ENCODE measurements around the gene UBASH3B.

The UBASH3B gene

GRCh38 chr11:122737951-122738693, 82.6 kb downstream of the UBASH3B start:
- DNase-seq, result no peak

DNA sequence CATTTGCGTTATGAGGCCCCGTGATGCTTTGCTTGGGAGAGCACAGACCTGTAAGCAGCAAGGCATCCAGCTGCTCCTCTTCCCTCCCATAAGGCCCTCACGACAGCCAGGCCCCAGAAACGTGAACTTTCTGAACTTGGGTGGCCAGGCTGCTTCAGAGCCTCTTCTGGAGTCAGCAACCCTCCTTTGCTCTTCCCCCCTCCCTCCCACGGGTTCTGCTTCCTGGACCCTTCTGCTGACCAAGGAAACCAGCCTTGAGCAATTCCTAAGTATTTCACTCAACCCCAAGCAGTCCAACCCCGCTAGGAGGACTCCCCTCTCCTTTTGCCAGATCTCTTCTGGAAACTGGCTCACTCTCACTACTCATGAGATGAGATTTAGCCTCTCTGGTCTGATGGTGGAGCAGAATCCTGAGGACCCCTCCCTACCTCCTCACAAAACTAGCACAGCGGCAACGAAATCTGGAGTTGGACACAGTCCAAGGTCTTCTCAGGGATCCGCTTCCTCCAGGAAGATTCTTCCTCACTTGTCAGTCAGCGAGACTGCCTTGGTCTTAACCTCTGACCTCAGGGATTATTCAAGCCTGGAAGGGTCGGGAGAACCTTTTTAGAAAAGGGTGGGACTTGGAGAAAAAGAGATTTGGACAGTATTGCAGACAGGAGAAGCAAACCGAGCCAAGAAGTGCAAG, 86.2 kb downstream of the UBASH3B start:
- DNase-seq, result no peak

GRCh38 chr11:122742301-122743018, 86.9 kb downstream of the UBASH3B start:
- no peak for DNase-seq

DNA sequence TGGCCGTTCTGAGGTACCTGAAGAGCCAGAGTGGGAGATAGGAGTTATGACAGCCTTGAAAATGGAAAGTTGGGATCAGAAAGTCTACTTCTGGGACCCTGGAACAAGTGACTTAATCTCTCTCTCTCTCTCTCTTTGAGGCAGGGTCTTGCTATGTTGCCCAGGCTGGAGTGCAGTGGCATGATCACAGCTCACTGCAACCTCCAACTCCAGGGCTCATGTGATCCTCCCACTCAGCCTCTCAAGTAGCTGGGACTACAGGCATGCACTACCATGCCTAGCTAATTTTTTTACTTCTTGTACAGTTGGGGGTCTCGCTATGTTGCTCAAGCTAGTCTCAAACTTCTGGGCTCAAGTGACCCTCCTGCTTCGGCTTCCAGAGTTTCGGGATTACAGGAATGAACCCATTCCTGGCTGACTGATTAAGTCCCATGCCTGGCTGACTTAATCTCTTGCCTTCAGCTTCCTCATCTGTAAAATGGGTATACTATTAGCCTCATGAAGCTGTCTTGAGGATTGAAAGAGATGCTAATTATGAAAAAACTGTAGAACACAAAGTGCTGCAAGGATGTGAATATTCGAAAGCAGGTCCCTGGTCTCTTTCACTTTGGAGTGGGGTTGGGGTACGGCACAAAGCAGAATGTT, 87.7 kb downstream of the UBASH3B start:
- no peak for DNase-seq

DNA sequence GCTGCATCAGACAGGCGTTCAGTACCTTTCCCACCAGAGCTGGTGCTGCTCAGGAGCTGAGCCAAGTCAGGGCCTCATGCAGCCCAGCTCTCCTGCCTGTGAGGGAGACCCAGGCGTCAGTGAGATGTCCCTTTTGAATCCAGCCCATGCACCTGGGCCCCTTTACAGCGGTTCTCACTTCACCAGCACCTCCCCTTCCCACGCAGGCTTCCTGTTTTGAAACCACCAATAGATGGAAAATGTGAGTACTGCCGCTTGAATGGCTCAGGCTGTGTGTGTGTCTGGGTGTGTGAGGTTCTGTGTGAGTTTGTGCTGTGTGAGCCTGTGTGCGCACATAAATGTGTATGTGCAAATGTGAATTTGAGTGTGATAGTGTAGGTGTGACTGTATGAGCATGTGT, 88.4 kb downstream of the UBASH3B start:
- no peak for DNase-seq

- DNase-seq, result no peak
Measured at GRCh38 chr11:122744357-122744756, 88.8 kb downstream of the UBASH3B start.

DNA sequence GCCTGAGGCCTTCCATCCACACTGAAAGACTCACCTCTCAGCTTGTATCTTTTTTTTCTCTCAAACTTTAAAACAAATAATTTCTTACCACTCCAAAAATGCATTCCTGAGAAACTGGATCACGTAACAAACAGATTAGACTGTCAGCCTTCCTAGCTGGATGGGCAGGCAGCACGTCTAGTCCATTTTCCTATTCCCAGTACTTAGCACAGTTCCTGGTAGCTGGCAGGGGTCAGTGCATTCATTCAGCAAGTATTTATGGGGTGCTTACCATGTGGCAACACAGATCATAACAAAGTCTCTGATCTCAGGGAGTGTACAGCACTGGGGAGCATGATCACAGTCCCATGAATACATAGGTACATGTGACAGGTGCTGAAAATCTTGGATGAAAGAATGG, 89.6 kb downstream of the UBASH3B start:
- DNase-seq, result no peak

DNA sequence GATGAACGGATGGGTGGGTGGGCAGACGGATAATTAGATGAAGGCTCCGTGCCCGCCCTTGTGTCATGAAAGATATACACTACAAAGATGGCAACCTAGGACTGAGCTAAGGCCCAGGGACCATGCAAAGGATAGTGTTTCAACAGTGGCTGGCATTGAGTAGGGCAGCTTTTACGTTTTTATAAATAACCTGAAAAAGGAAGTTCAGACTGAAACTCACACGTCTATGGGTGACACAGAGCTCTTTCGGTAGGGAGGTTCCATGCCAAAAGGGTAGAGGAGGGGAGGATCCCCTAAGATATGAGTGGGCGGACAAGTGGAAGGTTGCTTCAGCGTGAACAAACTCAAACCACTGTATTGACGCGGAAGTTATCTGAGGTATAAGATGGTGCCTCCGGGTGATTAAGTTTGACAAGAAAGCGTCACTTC, 90.5 kb downstream of the UBASH3B start:
- no peak for DNase-seq

DNA sequence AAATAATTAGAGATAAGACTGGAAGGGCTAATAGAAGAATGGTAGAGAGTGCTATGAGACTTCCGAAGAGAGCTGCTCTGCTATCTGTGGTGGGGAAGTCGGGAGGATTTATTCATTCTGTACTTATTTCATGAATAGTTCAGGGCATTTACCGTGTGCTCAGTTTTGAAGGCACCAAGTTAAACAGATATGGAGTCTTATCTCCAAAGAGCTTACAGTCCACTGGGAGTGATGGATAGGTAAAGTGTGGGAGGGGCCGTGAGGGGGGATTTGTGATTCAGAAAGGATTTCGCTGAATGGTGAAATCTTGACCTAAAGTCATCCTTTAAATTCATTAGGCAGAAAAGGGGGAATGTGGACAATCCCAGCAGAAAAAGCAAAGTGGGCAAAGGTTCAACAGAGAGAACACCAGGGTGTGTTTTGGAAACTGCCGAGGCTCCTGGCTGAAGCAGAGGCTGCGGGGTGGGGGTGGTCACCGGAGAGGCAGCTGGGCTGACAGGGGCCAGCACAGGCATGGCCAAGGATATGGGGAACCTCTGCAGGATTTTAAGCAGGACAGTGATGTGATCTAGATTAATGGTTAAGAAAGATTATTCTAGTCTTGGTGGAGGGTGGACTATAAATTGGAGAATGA, 91.2 kb downstream of the UBASH3B start:
- DNase-seq, result no peak

DNA sequence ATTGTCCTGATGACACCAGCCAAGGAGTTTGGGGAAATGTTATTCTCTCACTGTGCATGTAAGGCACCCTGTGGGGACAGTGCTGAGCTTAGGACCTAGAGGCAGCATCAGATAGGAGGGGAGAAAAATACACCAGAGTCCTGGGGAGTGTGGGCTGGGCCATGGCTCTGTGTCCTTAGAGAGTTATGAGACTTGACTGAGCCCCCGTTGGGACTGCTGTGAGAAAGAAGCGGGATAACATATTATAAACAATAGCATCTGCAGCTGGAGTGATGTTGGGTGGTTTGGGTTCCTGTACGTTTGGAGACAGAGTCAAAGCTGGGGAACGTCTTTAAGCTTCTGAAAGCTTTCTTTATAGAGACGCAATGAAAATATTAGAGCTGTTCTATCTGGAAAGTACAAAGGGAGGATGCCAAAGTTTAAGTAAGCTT, 91.8 kb downstream of the UBASH3B start:
- no peak for DNase-seq

- no peak for DNase-seq
Measured at GRCh38 chr11:122749005-122749687, 93.6 kb downstream of the UBASH3B start.

- no peak for DNase-seq
Measured at GRCh38 chr11:122750049-122750448, 94.5 kb downstream of the UBASH3B start.

GRCh38 chr11:122751292-122752070, 96.0 kb downstream of the UBASH3B start:
- DNase-seq, result peak; percentile 76

DNA sequence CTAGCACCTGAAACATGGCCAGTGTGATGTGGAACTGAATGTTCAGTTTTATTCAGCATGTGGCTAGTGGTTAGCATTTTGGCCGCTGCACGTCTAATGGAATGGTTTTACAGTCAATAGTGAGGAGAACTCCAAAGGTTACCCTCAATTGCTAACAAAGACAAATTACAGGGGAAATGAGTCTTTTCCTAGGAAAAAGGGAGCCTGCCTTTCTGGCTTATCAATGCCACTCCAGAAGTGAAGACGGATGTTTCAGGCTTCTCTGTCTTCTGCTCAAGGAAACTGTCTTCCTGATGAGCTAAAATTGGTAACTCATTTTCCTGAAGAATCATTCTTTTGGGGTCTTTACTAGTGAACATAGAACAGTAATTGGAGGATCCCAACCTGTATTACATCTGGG, 98.5 kb downstream of the UBASH3B start:
- DNase-seq, result no peak

DNA sequence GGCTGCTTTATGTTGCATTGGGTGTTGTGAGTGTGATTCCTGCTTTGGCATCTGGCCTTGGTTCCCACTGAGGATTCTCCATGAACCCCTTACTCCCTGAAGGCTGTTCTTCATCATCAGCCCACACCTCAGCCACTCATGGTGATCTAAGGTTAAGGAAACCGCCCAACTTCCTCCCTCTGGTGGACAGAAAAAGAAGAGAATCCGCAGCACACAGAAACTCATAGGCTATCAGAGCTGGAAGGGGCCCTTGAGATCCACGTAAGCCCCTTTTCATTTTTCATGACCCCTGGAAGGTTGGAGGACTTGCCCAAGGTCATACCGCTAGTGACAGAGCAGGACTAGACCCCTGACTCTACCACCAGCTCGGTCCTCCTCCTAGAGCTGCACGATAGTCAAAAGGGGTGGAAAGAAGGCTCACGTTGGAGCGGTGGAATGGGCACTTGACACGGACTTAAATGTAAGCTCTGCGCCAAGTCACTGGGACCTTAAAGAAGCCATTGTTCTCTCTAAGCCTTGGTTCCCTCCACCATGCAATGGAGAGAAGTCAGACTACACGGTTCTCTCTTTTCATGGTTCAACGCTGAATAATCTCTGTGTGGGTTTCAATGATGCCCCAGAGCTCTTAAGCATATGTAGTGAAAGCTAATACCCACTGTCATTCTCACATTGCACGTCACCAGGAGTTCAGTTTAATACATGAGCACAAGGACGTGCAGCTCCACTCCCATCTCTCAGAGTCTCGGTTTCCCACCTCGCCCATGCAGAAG, 99.2 kb downstream of the UBASH3B start:
- DNase-seq, result no peak

DNA sequence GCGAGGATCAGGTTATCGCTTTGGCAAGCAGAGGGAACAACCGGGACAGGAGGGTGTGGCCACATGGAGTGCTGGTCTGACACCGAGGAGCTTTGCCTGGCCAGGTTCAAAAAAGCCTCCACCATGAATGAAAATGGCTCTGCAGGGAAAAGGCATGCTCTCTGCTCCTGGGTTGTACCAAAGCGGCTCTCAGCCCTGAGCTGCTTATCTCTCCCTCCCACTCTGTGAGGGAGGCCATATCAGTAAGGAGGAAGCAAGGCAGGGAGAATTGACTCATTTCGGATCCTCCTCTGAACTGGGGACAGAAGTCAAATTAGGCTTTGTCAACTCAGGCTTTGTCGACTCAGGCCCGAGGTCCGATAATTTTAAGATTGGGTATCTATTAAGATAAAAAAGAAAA, 99.9 kb downstream of the UBASH3B start:
- DNase-seq, result no peak

GRCh38 chr11:122755941-122756340, 100.4 kb downstream of the UBASH3B start:
- no peak for DNase-seq

- DNase-seq, result no peak
Measured at GRCh38 chr11:122756417-122756816, 100.9 kb downstream of the UBASH3B start.

GRCh38 chr11:122757201-122757600, 101.7 kb downstream of the UBASH3B start:
- DNase-seq, result no peak

- DNase-seq, result peak; percentile 54
Measured at GRCh38 chr11:122758339-122758738, 102.8 kb downstream of the UBASH3B start.

- DNase-seq, result peak; percentile 48
Measured at GRCh38 chr11:122758974-122759373, 103.5 kb downstream of the UBASH3B start.

Measured in NCI-H1092 treated with DMSO at 0.1 percent for 48 hours (cell line).